GM21528 (cell line): ENCODE results near the gene CD274.
"Not testable (repeated sequence)": the region's sequence is repeated elsewhere in the genome, so short reads cannot be mapped to it uniquely, and the experiment has no call there.

ENCODE experiments used
- ATAC-seq: cut with Tn5 transposase; IDR thresholded peaks from one replicate; pipeline ENCODE4 v1.9.1; 2021; ENCODE audit warnings: mild to moderate bottlenecking, moderate library complexity; ENCODE audit not compliant: unreplicated experiment, low FRiP score

The CD274 gene

GRCh38 chr9:5460157-5460556 is 9.8 kb downstream of the CD274 start:
- ATAC-seq = no peak

- ATAC-seq = not testable (repeated sequence)
Observed at GRCh38 chr9:5464831-5465330, 14.5 kb downstream of the CD274 start.

- ATAC-seq = no peak
Observed at GRCh38 chr9:5466005-5466404, 15.7 kb downstream of the CD274 start.

GRCh38 chr9:5466766-5467165 is 16.4 kb downstream of the CD274 start:
- ATAC-seq = no peak

GRCh38 chr9:5468850-5469249 is 18.5 kb downstream of the CD274 start:
- no peak for ATAC-seq

- ATAC-seq = no peak
Observed at GRCh38 chr9:5470122-5470521, 19.8 kb downstream of the CD274 start.

- ATAC-seq = no peak
Observed at GRCh38 chr9:5470816-5471215, 20.5 kb downstream of the CD274 start.

- not testable (repeated sequence) for ATAC-seq
Observed at GRCh38 chr9:5475611-5476010, 25.3 kb downstream of the CD274 start.

- ATAC-seq = no peak
Observed at GRCh38 chr9:5478206-5478605, 27.9 kb downstream of the CD274 start.

- ATAC-seq = no peak
Observed at GRCh38 chr9:5479994-5480694, 29.8 kb downstream of the CD274 start.

GRCh38 chr9:5480919-5481318 is 30.6 kb downstream of the CD274 start:
- no peak for ATAC-seq

- no peak for ATAC-seq
Observed at GRCh38 chr9:5481322-5482040, 31.1 kb downstream of the CD274 start.

- ATAC-seq = no peak
Observed at GRCh38 chr9:5482194-5482593, 31.9 kb downstream of the CD274 start.

GRCh38 chr9:5483306-5483705 is 33.0 kb downstream of the CD274 start:
- no peak for ATAC-seq

GRCh38 chr9:5485378-5486085 is 35.2 kb downstream of the CD274 start:
- ATAC-seq = no peak

GRCh38 chr9:5486988-5487387 is 36.6 kb downstream of the CD274 start:
- ATAC-seq = no peak

GRCh38 chr9:5488221-5489008 is 38.1 kb downstream of the CD274 start:
- no peak for ATAC-seq

- ATAC-seq = no peak
Observed at GRCh38 chr9:5489630-5490490, 39.5 kb downstream of the CD274 start.

GRCh38 chr9:5492965-5493678 is 42.8 kb downstream of the CD274 start:
- ATAC-seq = peak; percentile 35
